SK-N-SH treated with all-trans-retinoic acid at 6 μM for 48 hours (cell line): ENCODE measurements around the gene RPL3.

Experiments used
- ATAC-seq: fragments of 200-7000 bp; cut with Tn5 transposase; 3 replicates; pipeline ENCODE4 v1.9.1; 2020; ENCODE audit warnings: mild to moderate bottlenecking, moderate library complexity
- ARNTL ChIP-seq: fragments of 450-650 bp; formaldehyde crosslinking; IDR thresholded peaks from 2 replicates; pipeline ENCODE4 v1.5.0; 2020; ENCODE audit warnings: low read depth, mild to moderate bottlenecking, moderate library complexity, borderline replicate concordance
- CSDC2 ChIP-seq: fragments of 250-450 bp; sonication (Bioruptor Pico); IDR thresholded peaks from 2 replicates; pipeline ENCODE4 v1.5.0; 2020; ENCODE audit warnings: mild to moderate bottlenecking, moderate library complexity
- ESRRG ChIP-seq: fragments of 250-450 bp; sonication (Bioruptor Pico); IDR thresholded peaks from 2 replicates; pipeline ENCODE4 v1.6.1; 2021; ENCODE audit warnings: mild to moderate bottlenecking
- GLIS3 ChIP-seq: fragments of 250-450 bp; sonication (Bioruptor Pico); IDR thresholded peaks from 2 replicates; pipeline ENCODE4 v1.5.0; 2020; ENCODE audit warnings: mild to moderate bottlenecking, moderate library complexity
- ISL1 ChIP-seq: fragments of 250-450 bp; sonication (Bioruptor Pico); IDR thresholded peaks from 2 replicates; pipeline ENCODE4 v2.1.2; 2022; ENCODE audit warnings: mild to moderate bottlenecking, moderate library complexity
- OSR1 ChIP-seq: fragments of 250-450 bp; sonication (Bioruptor Pico); IDR thresholded peaks from 2 replicates; pipeline ENCODE4 v1.8.0; 2022; ENCODE audit warnings: moderate library complexity, mild to moderate bottlenecking, inconsistent platforms
- POU6F1 ChIP-seq: fragments of 250-450 bp; sonication (Bioruptor Pico); IDR thresholded peaks from 2 replicates; pipeline ENCODE4 v1.8.0; 2021; ENCODE audit warnings: low read depth, mild to moderate bottlenecking, moderate library complexity, borderline replicate concordance
- PPARA ChIP-seq: fragments of 250-450 bp; sonication (Bioruptor Pico); IDR thresholded peaks from 2 replicates; pipeline ENCODE4 v1.5.0; 2020; ENCODE audit warnings: mild to moderate bottlenecking, borderline replicate concordance
- RARB ChIP-seq: fragments of 250-450 bp; sonication (Bioruptor Pico); IDR thresholded peaks from 2 replicates; pipeline ENCODE4 v1.8.0; 2021; ENCODE audit warnings: mild to moderate bottlenecking, moderate library complexity
- SNAI2 ChIP-seq: fragments of 250-450 bp; sonication (Bioruptor Pico); IDR thresholded peaks from 2 replicates; pipeline ENCODE4 v1.5.0; 2020; ENCODE audit warnings: mild to moderate bottlenecking, moderate library complexity
- TCF4 ChIP-seq: fragments of 250-450 bp; sonication (Bioruptor Pico); IDR thresholded peaks from 2 replicates; pipeline ENCODE4 v1.8.0; 2021; ENCODE audit warnings: mild to moderate bottlenecking, moderate library complexity, borderline replicate concordance
- TOX ChIP-seq: fragments of 250-450 bp; sonication (Bioruptor Pico); IDR thresholded peaks from 2 replicates; pipeline ENCODE4 v1.8.0; 2021; ENCODE audit warnings: mild to moderate bottlenecking, moderate library complexity, borderline replicate concordance
- TSHZ2 ChIP-seq: fragments of 250-450 bp; sonication (Bioruptor Pico); IDR thresholded peaks from 2 replicates; pipeline ENCODE4 v1.5.0; 2020; ENCODE audit warnings: mild to moderate bottlenecking, moderate library complexity
- ZC3H10 ChIP-seq: fragments of 250-450 bp; sonication (Bioruptor Pico); IDR thresholded peaks from 2 replicates; pipeline ENCODE4 v1.5.1; 2021; ENCODE audit warnings: mild to moderate bottlenecking, moderate library complexity
- ZFP3 ChIP-seq: fragments of 250-450 bp; sonication (Bioruptor Pico); IDR thresholded peaks from 2 replicates; pipeline ENCODE4 v1.5.0; 2020; ENCODE audit warnings: mild to moderate bottlenecking, moderate library complexity
- ZFP30 ChIP-seq: fragments of 450-650 bp; formaldehyde crosslinking; IDR thresholded peaks from 2 replicates; pipeline ENCODE4 v1.5.0; 2022; ENCODE audit warnings: mild to moderate bottlenecking, moderate library complexity
- ZNF565 ChIP-seq: fragments of 450-650 bp; formaldehyde crosslinking; conservative IDR thresholded peaks from 2 replicates; pipeline ENCODE4 v1.5.0; 2020; ENCODE audit warnings: low read depth, mild to moderate bottlenecking, moderate library complexity
- ZNF70 ChIP-seq: fragments of 450-650 bp; formaldehyde crosslinking; IDR thresholded peaks from 2 replicates; pipeline ENCODE4 v1.5.0; 2020; ENCODE audit warnings: mild to moderate bottlenecking, moderate library complexity
- ZNF8 ChIP-seq: fragments of 450-650 bp; formaldehyde crosslinking; IDR thresholded peaks from 2 replicates; pipeline ENCODE4 v1.5.0; 2020; ENCODE audit warnings: mild to moderate bottlenecking, moderate library complexity
- TF ChIP-seq, protein P1 (sequence below): fragments of 250-450 bp; sonication (Bioruptor Pico); IDR thresholded peaks from 2 replicates; pipeline ENCODE4 v1.8.0; 2020; ENCODE audit warnings: mild to moderate bottlenecking, moderate library complexity, borderline replicate concordance
- TF ChIP-seq, protein P2 (sequence below): fragments of 250-450 bp; sonication (Bioruptor Pico); IDR thresholded peaks from 2 replicates; pipeline ENCODE4 v1.5.1; 2020; ENCODE audit warnings: low read depth, mild to moderate bottlenecking, moderate library complexity

Gene RPL3

GRCh38 chr22:39344046-39344390 is 24.6 kb upstream of the RPL3 start:
- TF ChIP-seq ZNF8 (CRISPR knock-in tag): no peak
- TF ChIP-seq ZNF70 (CRISPR knock-in tag): no peak
- TF ChIP-seq TSHZ2 (CRISPR knock-in tag): no peak
- TF ChIP-seq ZC3H10 (CRISPR knock-in tag): no peak
- no peak for TF ChIP-seq ESRRG
- no peak for TF ChIP-seq CSDC2
- TF ChIP-seq SNAI2 (CRISPR knock-in tag): no peak
- TF ChIP-seq OSR1: no peak
- TF ChIP-seq RARB (CRISPR knock-in tag): no peak
- TF ChIP-seq, protein P1, sequence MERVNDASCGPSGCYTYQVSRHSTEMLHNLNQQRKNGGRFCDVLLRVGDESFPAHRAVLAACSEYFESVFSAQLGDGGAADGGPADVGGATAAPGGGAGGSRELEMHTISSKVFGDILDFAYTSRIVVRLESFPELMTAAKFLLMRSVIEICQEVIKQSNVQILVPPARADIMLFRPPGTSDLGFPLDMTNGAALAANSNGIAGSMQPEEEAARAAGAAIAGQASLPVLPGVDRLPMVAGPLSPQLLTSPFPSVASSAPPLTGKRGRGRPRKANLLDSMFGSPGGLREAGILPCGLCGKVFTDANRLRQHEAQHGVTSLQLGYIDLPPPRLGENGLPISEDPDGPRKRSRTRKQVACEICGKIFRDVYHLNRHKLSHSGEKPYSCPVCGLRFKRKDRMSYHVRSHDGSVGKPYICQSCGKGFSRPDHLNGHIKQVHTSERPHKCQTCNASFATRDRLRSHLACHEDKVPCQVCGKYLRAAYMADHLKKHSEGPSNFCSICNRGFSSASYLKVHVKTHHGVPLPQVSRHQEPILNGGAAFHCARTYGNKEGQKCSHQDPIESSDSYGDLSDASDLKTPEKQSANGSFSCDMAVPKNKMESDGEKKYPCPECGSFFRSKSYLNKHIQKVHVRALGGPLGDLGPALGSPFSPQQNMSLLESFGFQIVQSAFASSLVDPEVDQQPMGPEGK (CRISPR knock-in tag): no peak
- TF ChIP-seq TOX (CRISPR knock-in tag): no peak
- no peak for TF ChIP-seq ISL1 (CRISPR knock-in tag)
- TF ChIP-seq POU6F1 (CRISPR knock-in tag): no peak
- TF ChIP-seq ZNF565: no peak
- TF ChIP-seq TCF4: no peak
- no peak for TF ChIP-seq ARNTL
- TF ChIP-seq, protein P2, sequence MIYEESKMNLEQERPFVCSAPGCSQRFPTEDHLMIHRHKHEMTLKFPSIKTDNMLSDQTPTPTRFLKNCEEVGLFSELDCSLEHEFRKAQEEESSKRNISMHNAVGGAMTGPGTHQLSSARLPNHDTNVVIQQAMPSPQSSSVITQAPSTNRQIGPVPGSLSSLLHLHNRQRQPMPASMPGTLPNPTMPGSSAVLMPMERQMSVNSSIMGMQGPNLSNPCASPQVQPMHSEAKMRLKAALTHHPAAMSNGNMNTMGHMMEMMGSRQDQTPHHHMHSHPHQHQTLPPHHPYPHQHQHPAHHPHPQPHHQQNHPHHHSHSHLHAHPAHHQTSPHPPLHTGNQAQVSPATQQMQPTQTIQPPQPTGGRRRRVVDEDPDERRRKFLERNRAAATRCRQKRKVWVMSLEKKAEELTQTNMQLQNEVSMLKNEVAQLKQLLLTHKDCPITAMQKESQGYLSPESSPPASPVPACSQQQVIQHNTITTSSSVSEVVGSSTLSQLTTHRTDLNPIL: no peak
- TF ChIP-seq ZFP3 (CRISPR knock-in tag): no peak
- TF ChIP-seq PPARA (CRISPR knock-in tag): no peak
- no peak for TF ChIP-seq GLIS3 (CRISPR knock-in tag)
- no peak for ATAC-seq

- peak; percentile 89 for ATAC-seq
- TF ChIP-seq, protein P2: no peak
- TF ChIP-seq ZNF8 (CRISPR knock-in tag) (no peak), TCF4 (no peak), ARNTL (no peak), RARB (CRISPR knock-in tag) (no peak), POU6F1 (CRISPR knock-in tag) (no peak), GLIS3 (CRISPR knock-in tag) (no peak)
Measured at GRCh38 chr22:39343259-39344045, 24.0 kb upstream of the RPL3 start.

- ATAC-seq: no peak
- no peak for TF ChIP-seq TSHZ2 (CRISPR knock-in tag)
- no peak for TF ChIP-seq PPARA (CRISPR knock-in tag)
- no peak for TF ChIP-seq ZFP30 (CRISPR knock-in tag)
- TF ChIP-seq ZNF8 (CRISPR knock-in tag): no peak
- TF ChIP-seq OSR1: no peak
- no peak for TF ChIP-seq POU6F1 (CRISPR knock-in tag)
- TF ChIP-seq ZNF565: no peak
- no peak for TF ChIP-seq ARNTL
- no peak for TF ChIP-seq ZNF70 (CRISPR knock-in tag)
- TF ChIP-seq ZFP3 (CRISPR knock-in tag): no peak
- no peak for TF ChIP-seq ISL1 (CRISPR knock-in tag)
- TF ChIP-seq GLIS3 (CRISPR knock-in tag): no peak
- TF ChIP-seq ESRRG: no peak
Measured at GRCh38 chr22:39341179-39341578, 21.8 kb upstream of the RPL3 start.
